Liver (tissue), 9 donors: ENCODE results near the gene NTMT1. TPM values are rescaled to one million over a fixed set of nuclear protein-coding genes. Genes with fewer than 3 reads are reported as not detected.

Experiments used
- DNase-seq: peaks from one replicate; pipeline ENCODE4 v3.0.0-alpha.2; 2017; ENCODE audit warnings: low spot score
- H3K27ac ChIP-seq, 2 donors: one replicate each; pipeline ENCODE4 v1.7.0; 2013; ENCODE audit warnings: inconsistent platforms in 2 of 2, low read length in 2 of 2, control low read depth in 1 of 2, low read depth in 1 of 2, mild to moderate bottlenecking in 1 of 2
- H3K27me3 ChIP-seq, 4 donors: one replicate each; pipeline versions ENCODE4 v1.6.1 to v1.7.0; 2013; ENCODE audit warnings: low read length in 3 of 4, inconsistent platforms in 1 of 4, mild to moderate bottlenecking in 1 of 4, moderate library complexity in 1 of 4; ENCODE audit not compliant: control insufficient read depth in 4 of 4, insufficient read depth in 4 of 4
- H3K36me3 ChIP-seq, 4 donors: one replicate each; pipeline versions ENCODE4 v1.6.1 to v1.7.0; 2013; ENCODE audit warnings: low read length in 3 of 4, mild to moderate bottlenecking in 3 of 4, low read depth in 1 of 4, moderate library complexity in 1 of 4; ENCODE audit not compliant: control insufficient read depth in 4 of 4, insufficient read depth in 3 of 4
- H3K4me1 ChIP-seq, 4 donors: one replicate each; pipeline versions ENCODE4 v1.6.1 to v1.7.0; 2013; ENCODE audit warnings: low read length in 3 of 4, mild to moderate bottlenecking in 3 of 4, moderate library complexity in 1 of 4; ENCODE audit not compliant: control insufficient read depth in 4 of 4, insufficient read depth in 4 of 4
- H3K4me3 ChIP-seq, 3 donors: one replicate each; pipeline versions ENCODE4 v1.6.1 to v1.7.0; 2013; ENCODE audit warnings: low read length in 3 of 3, control low read depth in 1 of 3, low read depth in 1 of 3, mild to moderate bottlenecking in 1 of 3
- H3K9ac ChIP-seq, 2 donors: one replicate each; pipeline ENCODE4 v1.7.0; 2013; ENCODE audit warnings: low read length in 2 of 2, mild to moderate bottlenecking in 2 of 2, moderate library complexity in 2 of 2, control low read depth in 1 of 2, low read depth in 1 of 2
- H3K9me3 ChIP-seq, 4 donors: one replicate each; pipeline versions ENCODE4 v1.6.1 to v1.7.0; 2013; ENCODE audit warnings: low read length in 3 of 4; ENCODE audit not compliant: control insufficient read depth in 4 of 4
- ATF3 ChIP-seq: IDR thresholded peaks from 2 replicates; pipeline ENCODE4 v1.6.1; 2016; ENCODE audit warnings: antibody characterized with exemption
- EGR1 ChIP-seq, 2 donors: IDR thresholded peaks; 2 replicates each; pipeline ENCODE4 v1.6.1; 2016 to 2018; ENCODE audit warnings: antibody characterized with exemption in 2 of 2, low read depth in 2 of 2
- FOXA1 ChIP-seq: IDR thresholded peaks from 2 replicates; pipeline ENCODE4 v1.6.1; 2016; ENCODE audit warnings: antibody characterized with exemption
- FOXA2 ChIP-seq: IDR thresholded peaks from 2 replicates; pipeline ENCODE4 v1.6.1; 2016; ENCODE audit warnings: antibody characterized with exemption
- GABPA ChIP-seq, 2 donors: IDR thresholded peaks in 1 of 2; conservative IDR thresholded peaks in 1 of 2; 2 replicates each; pipeline ENCODE4 v1.6.1; 2016; ENCODE audit warnings: antibody characterized with exemption in 2 of 2, mild to moderate bottlenecking in 1 of 2, moderate library complexity in 1 of 2
- HNF4A ChIP-seq, 2 donors: conservative IDR thresholded peaks; 2 replicates each; pipeline ENCODE4 v1.6.1; 2016; ENCODE audit warnings: antibody characterized with exemption in 2 of 2, mild to moderate bottlenecking in 2 of 2
- HNF4G ChIP-seq: IDR thresholded peaks from 2 replicates; pipeline ENCODE4 v1.6.1; 2016; ENCODE audit warnings: antibody characterized with exemption
- JUND ChIP-seq, 2 donors: IDR thresholded peaks; 2 replicates each; pipeline ENCODE4 v1.6.1; 2016; ENCODE audit warnings: antibody characterized with exemption in 2 of 2
- RAD21 ChIP-seq, 2 donors: IDR thresholded peaks; 2 replicates each; pipeline ENCODE4 v1.6.1; 2016; ENCODE audit warnings: antibody characterized with exemption in 2 of 2, mild to moderate bottlenecking in 2 of 2
- SP1 ChIP-seq: IDR thresholded peaks from 2 replicates; pipeline ENCODE4 v1.6.1; 2018; ENCODE audit warnings: antibody characterized with exemption, mild to moderate bottlenecking
- TAF1 ChIP-seq: conservative IDR thresholded peaks from 2 replicates; pipeline ENCODE4 v1.6.1; 2016; ENCODE audit warnings: antibody characterized with exemption, mild to moderate bottlenecking
- YY1 ChIP-seq: IDR thresholded peaks from 2 replicates; pipeline ENCODE4 v1.6.1; 2016; ENCODE audit warnings: antibody characterized with exemption, mild to moderate bottlenecking
- ZBTB33 ChIP-seq: IDR thresholded peaks from 2 replicates; pipeline ENCODE4 v1.6.1; 2016; ENCODE audit warnings: antibody characterized with exemption
- WGBS: extraction: QIAGEN DNeasy Blood & Tissue Kit; methylation state at CpG from one replicate; pipeline ENCODE4 v1.1.7; 2013; 5-methylcytosine and 5-hydroxymethylcytosine counted together
- polyA plus RNA-seq, 2 donors: library from polyadenylated mRNA; stranded (reverse) in 1 of 2; unstranded in 1 of 2; fragments of 200-250 nt in 1 of 2; fragments of >200 nt in 1 of 2; fragmentation: Nextera tagmentation in 1 of 2; extraction: Ambion mirVana in 1 of 2; gene quantifications; one replicate each; pipeline versions ENCODE4 v1.2.1 to v1.2.3, GENCODE V29; 2013 to 2015
- total RNA-seq, 2 donors: library from RNA; depleted of rRNA; stranded (reverse); fragments of >200 nt; gene quantifications; one replicate each; pipeline ENCODE4 v1.2.3, GENCODE V29; 2014
- TF ChIP-seq, protein P1 (sequence below): IDR thresholded peaks from 2 replicates; pipeline ENCODE4 v1.6.1; 2016; ENCODE audit warnings: antibody characterized with exemption, mild to moderate bottlenecking
- TF ChIP-seq, protein P2 (sequence below): IDR thresholded peaks from 2 replicates; pipeline ENCODE4 v1.6.1; 2016; ENCODE audit warnings: antibody characterized with exemption
- donor health status: healthy.
- donor health status: healthy.
- donor health status: healthy.
- donor health status: healthy.
- donor health status: healthy.

The NTMT1 gene
- total and polyA plus RNA-seq, 4 donors, result 13.1 to 42.5 (median 26.2) TPM

GRCh38 chr9:129643706-129644105 lies 17.7 kb downstream of the NTMT1 start:
- H3K9ac ChIP-seq, result no peak overlapping the region
- 92% methylated on average over 10 of the region's 10 CpGs for WGBS

DNA sequence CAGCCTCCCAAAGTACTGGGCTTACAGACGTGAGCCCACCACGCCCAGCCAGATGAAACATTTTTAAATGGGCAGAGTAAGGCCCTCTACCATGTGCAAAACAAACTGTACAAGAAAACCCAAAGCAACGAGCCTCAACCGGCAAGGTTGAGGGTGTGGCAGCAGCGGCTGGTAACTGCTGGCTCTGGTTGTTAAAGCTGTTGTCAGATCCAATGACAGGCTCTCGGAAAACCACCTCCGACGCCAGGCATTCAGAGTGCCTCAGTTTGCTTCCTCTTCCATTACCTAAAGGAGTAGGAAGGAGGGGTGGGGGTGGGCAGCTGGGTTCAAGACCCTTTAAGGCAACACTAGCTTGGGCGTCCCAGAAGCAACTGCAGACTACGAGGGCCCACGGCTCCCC lies 18.4 kb downstream of the NTMT1 start:
- TF ChIP-seq ZBTB33 (no peak), JUND (IDR thresholded peaks at IDR 0.05) (no peak), FOXA2 (no peak), SP1 (no peak)
- TF ChIP-seq, protein P1, sequence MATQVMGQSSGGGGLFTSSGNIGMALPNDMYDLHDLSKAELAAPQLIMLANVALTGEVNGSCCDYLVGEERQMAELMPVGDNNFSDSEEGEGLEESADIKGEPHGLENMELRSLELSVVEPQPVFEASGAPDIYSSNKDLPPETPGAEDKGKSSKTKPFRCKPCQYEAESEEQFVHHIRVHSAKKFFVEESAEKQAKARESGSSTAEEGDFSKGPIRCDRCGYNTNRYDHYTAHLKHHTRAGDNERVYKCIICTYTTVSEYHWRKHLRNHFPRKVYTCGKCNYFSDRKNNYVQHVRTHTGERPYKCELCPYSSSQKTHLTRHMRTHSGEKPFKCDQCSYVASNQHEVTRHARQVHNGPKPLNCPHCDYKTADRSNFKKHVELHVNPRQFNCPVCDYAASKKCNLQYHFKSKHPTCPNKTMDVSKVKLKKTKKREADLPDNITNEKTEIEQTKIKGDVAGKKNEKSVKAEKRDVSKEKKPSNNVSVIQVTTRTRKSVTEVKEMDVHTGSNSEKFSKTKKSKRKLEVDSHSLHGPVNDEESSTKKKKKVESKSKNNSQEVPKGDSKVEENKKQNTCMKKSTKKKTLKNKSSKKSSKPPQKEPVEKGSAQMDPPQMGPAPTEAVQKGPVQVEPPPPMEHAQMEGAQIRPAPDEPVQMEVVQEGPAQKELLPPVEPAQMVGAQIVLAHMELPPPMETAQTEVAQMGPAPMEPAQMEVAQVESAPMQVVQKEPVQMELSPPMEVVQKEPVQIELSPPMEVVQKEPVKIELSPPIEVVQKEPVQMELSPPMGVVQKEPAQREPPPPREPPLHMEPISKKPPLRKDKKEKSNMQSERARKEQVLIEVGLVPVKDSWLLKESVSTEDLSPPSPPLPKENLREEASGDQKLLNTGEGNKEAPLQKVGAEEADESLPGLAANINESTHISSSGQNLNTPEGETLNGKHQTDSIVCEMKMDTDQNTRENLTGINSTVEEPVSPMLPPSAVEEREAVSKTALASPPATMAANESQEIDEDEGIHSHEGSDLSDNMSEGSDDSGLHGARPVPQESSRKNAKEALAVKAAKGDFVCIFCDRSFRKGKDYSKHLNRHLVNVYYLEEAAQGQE, result no peak
- DNase-seq, result no peak
- Histone ChIP-seq H3K27ac (no peak overlapping the region), H3K27me3 (no peaks in the 10 kb centered on the region), H3K4me1 (peaks cover 4 to 24% (median 21%) of the 10 kb centered on the region in 4 donors), H3K36me3 (no peaks in the 10 kb centered on the region), H3K9ac (no peak overlapping the region), H3K4me3 (no peak overlapping the region), H3K9me3 (no peaks in the 10 kb centered on the region)
- WGBS, result 75% methylated on average over 11 of the region's 11 CpGs

More at GRCh38 chr9:129643706-129644105, 17.7 kb downstream of the NTMT1 start:
- Histone ChIP-seq H3K4me3 (no peak overlapping the region), H3K4me1 (peaks cover 4 to 27% (median 21%) of the 10 kb centered on the region in 4 donors), H3K36me3 (peaks cover 0 to 6% (median 0%) of the 10 kb centered on the region in 4 donors), H3K27me3 (no peaks in the 10 kb centered on the region), H3K27ac (no peak overlapping the region), H3K9me3 (no peaks in the 10 kb centered on the region)
- TF ChIP-seq YY1, result no peak
- no peak for DNase-seq

DNA sequence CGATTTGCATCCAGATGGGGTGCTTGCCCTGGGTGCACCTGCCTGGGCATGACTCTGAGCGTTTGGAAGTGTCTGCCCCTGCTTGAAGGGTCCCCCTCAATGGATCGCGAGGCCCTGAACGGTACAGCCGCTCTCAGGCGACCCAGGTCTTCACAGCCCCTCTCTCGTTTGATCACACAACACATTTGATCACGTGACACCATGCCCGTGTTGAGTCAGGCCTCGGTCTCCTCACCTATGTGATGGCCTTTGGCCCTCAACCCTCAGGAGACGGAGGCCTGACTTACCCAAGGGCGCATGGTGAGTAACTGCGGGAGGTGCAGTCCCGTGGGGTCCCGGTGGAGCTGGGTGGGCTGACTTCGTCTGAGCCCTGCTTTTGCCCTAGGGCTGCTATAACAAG lies 18.9 kb downstream of the NTMT1 start:
- 74% methylated on average over 17 of the region's 17 CpGs for WGBS
- peaks cover 4 to 21% (median 17%) of the 10 kb centered on the region in 4 donors for H3K4me1 ChIP-seq
- no peaks in the 10 kb centered on the region for H3K27me3 ChIP-seq
- H3K9me3 ChIP-seq, result no peaks in the 10 kb centered on the region
- no peak overlapping the region for H3K27ac ChIP-seq
- DNase-seq, result no peak
- H3K36me3 ChIP-seq, result no peaks in the 10 kb centered on the region
- no peak overlapping the region for H3K4me3 ChIP-seq
- no peak overlapping the region for H3K9ac ChIP-seq
- no peak for TF ChIP-seq TAF1
- TF ChIP-seq, protein P1, result no peak
- TF ChIP-seq FOXA1, result no peak
- no peak for TF ChIP-seq JUND (IDR thresholded peaks at IDR 0.05)
- TF ChIP-seq SP1, result no peak
- TF ChIP-seq GABPA (IDR thresholded peaks at IDR 0.05 in 1 of 2, conservative IDR thresholded peaks at IDR 0.05 in 1 of 2), result no peak
- TF ChIP-seq FOXA2, result no peak
- no peak for TF ChIP-seq RAD21 (IDR thresholded peaks at IDR 0.05)
- TF ChIP-seq HNF4G, result no peak
- TF ChIP-seq ZBTB33, result no peak
- TF ChIP-seq, protein P2, sequence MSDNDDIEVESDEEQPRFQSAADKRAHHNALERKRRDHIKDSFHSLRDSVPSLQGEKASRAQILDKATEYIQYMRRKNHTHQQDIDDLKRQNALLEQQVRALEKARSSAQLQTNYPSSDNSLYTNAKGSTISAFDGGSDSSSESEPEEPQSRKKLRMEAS, result no peak
- no peak for TF ChIP-seq HNF4A (conservative IDR thresholded peaks at IDR 0.05)
- TF ChIP-seq ATF3, result no peak
- no peak for TF ChIP-seq EGR1 (IDR thresholded peaks at IDR 0.05; ENCODE audit: low read depth in 2 of 2)
